GM11168 (cell line): Measurements from ENCODE around the gene CDH18.
"Not testable (repeated sequence)": the region's sequence is repeated elsewhere in the genome, so short reads cannot be mapped to it uniquely, and the experiment has no call there.

Experiments
- in situ Hi-C: fragments of 300-500 bp; cut with MboI; formaldehyde crosslinking; loops from one replicate; pipeline ENCODE4 v1.12.0; 2022; ENCODE audit warnings: low sequenced_read_pairs; ENCODE audit not compliant: unreplicated experiment

The CDH18 gene

DNA sequence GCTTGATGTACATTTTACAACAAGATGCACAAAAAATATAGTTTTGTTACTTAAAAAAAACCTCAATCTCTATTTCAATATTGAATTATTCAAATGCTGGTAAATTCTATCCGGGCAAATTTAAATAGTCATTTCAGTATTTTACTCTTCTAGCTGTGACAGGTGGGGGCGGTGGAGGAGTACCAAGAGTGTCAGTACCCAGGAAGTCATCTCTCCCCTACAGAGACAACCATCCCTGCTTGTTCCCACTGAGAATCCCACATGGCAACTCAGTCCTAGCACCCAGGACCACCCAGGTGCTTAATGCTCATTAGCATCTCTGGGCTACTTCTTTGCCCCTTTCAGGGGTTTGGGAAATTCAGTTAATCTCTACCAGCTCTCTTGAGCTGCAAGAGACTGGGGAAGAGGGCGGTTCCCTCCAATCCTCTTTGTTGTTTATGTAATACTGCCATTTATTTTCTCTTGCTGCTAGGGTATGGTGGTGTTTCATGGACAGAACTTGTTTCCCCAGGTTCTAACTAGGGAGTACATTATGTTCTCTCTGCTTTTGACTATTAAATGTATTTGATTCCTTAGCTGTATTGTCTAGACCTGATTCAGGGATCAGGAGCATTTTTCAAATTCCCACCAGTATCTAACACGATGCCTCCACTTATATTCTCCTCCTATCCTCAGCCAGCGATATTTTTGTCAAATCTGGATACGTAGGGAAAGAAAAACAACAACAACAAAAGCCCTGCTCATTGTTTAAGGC lies 122.5 kb downstream of the CDH18 start:
- in situ Hi-C loops, result no loop called here

DNA sequence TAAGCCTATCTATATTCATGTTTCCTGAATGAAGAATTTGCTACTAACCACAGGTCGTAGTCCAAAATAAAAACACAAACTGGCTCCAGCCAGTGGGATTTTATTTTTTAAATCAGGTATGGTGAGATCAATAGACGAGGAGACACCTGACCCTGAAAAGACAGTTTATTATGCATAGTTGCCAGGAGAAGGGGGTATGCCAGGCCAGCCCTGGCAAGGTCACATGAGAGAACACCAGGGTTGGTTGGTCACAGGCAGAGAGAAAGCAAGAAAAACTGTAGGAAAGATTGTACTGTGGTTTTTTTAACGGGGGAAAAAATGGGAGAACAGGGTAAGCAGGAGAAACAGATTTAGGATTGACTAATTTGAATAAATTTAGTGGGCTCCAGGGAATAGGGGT lies 125.3 kb downstream of the CDH18 start:
- in situ Hi-C loops, result no loop called here

DNA sequence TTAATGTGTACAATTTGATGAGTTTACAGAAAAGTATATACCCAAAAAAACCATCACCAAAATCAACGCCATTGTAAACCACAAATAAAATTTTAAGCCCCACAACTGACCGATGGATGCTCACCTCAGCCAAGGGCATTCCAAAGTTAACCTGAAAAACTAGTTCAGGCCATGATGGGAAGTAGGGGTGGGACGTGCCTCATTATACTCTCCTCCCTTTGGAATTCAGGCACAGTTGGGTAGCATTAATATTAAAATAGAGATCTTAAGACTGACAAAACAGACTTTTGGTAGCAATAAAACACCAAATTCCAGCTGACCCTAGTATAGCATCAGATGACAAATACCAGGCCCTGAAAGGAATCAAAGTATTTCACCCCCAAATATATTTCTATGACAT lies 129.0 kb downstream of the CDH18 start:
- in situ Hi-C loops, result no loop called here

DNA sequence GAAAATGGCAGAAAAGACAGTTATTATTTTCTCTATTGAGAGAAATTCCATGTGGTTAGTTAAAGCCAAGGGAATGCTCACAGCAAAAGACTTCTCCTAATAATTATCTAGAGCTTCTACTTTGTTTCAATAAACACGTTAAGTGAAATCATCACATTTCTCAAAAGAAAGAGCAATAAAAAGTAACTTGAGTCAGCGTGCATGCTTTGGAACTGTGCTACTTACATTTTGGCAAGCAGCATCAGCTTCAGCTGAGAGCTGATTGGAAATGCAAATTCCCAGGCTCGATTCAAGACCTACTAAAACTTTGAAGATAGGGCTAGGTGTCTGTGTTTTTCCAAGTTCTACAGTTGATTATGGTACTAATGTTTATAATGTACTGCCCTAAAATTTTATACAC lies 132.1 kb downstream of the CDH18 start:
- in situ Hi-C loops, result no loop called here

DNA sequence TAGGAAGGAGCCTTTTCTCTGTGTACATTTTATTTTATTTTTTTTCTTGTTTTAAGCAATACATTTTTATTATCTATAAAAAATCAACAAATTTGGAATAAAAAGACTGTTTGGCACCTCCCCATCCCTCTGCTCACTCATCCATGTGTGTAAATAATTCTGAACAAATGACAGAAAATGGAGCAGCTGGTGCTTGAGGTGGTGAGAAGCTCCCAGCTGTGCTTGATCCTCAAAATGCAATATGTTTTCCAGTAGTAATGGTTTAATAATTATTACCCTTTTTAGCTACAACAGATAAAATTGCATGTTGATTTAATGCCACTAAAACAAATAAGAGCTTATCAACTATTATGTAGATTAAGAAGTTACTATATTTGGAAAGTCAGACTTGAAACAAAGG lies 132.5 kb downstream of the CDH18 start:
- in situ Hi-C loops, result no loop called here

DNA sequence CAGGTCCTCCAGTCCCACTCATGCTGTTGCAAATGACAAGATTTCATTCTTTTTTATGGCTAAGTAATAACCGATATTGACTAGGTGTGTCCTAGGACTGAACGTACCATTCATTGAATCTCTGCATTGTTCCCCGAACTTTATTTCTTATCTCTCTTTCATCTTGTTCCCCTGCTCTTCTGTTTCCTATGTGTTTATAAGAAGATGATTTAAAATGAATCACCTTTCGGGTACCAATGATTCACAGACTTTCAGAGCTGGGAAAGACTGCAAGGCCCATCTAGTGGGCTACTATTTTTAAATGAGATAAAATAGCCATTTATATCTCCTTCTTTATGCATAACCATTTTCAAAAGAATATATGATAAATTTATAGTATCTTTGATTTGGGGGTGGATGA lies 133.0 kb downstream of the CDH18 start:
- in situ Hi-C loops, result no loop called here

DNA sequence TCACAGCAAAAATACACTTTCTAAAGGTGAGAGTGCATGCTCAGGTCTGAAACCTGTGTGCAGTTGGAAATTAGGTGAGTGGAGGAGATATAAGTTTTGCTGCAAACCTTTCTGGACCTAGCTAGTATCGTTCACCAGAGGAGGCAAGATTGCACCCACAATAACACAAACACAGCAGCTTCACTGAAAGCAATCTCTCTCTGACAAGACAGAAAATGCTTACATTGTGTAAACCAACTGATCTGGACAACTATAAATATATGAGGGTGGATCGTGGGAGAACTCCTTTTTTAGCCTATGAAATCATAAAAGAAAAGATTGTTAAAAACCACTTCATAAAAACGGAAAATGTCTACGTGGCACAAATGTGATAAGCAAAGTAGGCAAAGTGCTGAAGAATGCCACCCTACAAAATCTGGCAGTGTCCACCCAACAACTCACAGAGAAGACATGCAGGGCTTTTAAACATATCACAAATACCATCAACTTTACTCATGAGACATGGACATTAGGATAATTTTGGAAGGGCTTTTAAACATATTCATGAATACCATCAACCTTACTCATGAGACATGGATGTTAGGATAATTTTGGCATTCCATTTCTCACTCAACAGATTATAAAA lies 134.3 kb downstream of the CDH18 start:
- in situ Hi-C loops, result no loop called here

DNA sequence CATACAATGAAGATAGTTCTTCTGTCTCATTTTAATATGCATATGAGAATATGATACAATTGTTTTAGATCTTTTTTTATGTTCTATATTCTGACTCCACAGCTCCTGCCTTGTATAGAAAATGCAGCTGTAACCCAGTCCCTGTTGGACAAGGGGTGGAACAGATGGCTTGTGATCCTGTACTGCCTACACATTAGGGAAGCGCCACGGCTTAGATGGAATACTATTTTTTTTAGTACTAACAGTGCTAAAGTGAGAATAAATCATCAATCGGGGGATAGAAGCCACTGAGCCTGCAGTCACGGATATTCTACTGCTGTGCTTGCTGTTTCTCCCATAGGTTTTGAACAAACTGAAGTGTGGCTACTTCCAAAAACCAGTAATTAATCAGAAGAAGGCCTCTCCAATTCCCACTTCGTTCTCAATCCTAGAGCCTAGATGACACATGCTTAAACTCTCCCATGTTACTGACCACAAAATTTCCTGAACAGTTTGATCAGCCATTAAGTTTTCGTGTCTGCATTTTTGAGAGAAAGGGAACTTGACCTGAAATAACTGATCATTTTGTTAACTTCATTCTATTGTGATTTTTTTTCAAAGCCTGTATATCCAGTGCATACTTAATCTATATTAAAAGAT lies 150.3 kb downstream of the CDH18 start:
- in situ Hi-C loops, result no loop called here

DNA sequence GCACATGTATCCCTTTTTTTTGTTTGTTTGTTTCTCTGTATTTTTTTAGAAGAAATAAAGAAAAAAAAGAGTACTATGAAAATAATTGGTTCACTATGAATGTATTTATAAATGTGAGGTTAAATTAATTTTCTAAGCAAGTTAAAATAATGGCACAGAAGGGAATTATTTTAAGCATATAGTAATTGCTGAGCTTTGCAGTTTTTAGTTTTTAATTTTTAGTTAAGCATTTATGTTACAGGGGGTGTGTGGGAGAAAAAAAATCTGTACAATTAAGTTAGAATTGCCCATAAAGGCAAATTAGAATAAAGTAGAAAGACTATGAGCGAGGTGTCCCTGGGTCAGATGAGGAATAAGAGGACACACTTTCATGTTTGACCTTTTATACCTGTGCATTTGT lies 152.6 kb downstream of the CDH18 start:
- in situ Hi-C loops, result no loop called here

DNA sequence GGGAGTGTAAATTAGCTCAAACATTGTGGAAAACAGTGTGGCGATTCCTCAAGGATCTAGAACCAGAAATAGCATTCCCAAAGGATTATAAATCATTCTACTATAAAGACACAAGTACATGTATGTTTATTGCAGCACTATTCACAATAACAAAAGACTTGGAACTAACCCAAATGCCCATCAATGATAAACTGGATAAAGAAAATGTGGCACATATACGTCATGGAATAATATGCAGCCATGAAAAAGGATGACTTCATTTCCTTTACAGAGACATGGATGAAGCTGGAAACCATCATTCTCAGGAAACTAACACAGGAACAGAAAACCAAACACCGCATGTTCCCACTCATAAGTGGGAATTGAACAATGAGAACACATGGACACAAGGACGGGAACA lies 175.3 kb downstream of the CDH18 start:
- in situ Hi-C loops, result not testable (repeated sequence)

DNA sequence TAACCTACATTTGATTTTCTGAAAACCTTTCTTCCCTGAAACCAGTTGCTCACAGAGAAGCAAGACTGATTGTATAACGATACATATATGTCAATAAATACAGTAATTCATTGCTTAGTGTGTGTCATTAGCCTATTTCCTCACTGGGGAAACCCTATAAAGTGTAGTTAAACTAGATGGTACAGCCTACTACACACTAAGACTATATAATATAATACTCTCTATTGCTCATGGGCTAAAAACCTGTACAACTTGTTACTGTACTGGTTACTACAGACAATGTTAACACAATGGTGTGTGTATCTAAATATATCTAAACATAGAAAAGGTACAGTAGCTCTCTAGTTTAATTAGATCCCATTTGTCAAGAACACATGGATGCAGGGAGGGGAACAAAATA lies 181.2 kb downstream of the CDH18 start:
- in situ Hi-C loops, result no loop called here

DNA sequence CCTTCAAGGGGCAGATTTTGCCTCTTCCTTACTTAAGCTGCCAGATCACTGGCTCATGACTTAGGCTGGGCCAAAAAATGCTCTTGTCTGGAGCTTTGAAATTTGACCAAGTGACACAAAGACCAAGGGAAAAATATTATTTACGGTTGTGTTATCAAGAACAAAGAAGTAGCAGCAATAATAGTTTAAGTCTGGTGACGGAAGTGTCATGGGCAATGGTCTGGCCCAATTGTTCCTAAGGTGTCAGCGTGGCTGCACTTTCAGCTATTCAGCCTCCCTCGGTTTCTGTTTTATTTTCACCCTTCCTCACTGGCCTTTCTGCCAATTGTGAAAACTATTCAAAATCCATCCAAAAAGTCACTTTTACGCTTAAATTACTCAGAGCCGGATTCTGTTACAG lies 185.3 kb downstream of the CDH18 start:
- in situ Hi-C loops, result no loop called here

DNA sequence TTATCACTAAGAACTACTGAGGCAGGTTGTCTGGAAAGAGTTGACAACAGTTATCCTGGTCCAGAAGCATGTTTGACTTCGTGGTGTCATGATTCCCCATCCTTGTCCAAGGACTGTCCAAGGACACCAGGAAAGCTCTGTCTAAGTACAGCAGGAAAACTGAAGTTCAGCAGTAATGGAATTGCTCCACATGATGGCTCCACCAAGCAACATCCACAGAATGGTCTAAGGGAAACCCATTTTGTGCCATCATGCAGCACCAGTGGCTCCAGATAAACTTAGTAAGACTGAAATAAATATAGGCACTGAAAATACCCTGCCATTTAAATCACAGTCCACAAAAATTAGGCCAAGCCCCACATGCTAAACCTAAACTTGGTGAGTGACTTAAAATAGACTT lies 192.8 kb downstream of the CDH18 start:
- in situ Hi-C loops, result no loop called here

DNA sequence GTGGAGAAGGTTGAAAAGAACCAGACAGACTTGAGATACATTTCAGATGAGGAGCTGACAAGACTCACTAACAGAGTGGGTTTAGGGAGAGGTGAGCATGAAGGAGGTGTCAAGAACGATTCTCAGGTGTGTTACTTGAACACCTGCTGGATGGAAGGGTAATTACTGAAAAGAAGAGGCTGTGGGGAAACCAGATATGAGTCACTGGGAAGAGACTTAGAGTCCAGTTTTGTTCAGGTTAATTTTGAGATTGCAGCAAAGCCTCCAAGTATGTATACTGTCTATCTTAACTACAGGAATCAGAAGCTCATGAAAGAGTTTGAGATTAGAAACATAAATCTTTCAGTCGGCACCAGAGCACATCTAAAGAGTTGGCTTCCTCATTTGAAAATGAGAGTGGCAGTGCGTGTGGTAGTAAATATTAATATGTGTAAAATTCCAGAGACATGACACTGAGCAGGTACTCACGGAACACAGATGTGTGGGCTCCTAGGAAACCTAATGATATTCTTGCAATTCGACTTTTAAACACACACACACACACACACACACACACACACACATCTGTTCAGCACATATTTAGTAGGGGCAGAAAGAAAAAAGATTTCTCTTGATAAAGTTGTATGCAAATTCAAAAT lies 197.1 kb downstream of the CDH18 start:
- in situ Hi-C loops, result no loop called here

DNA sequence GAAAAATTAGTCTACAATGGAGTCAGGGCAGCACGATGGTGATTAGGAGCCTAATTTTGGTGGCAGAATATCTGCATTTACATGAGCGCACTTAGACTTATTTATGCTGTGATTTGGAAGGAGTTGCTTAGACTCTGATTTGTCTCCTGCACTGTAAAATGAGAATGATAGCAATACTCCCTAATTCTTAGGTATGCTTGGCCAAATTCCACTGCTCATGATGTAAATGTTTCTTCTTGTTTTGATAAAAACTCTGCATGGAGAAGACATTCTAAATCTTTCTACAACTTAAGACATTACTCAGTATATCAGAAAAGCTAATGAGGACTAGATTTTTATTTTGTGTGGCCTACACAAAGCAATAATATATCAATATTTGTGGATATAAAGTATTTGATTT lies 205.4 kb downstream of the CDH18 start:
- in situ Hi-C loops, result no loop called here

DNA sequence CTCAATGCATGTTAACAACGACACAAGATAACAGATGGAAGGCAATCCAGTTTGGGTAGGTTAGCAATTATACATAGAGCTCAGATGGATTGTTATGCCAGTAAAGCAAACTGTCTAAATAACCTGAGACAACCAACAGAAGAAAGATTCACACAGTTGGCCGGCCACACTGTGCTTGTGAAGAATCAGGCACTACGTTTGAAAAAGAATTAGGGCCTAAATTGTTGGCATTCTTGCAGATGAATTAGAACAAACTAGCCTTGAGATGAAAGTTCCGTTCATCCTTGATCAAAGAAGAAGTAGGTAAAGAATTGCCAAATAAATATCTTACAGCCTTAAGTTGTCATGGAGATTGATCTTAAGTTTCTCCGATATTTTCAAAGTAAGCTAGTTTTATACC lies 210.6 kb downstream of the CDH18 start:
- in situ Hi-C loops, result no loop called here

DNA sequence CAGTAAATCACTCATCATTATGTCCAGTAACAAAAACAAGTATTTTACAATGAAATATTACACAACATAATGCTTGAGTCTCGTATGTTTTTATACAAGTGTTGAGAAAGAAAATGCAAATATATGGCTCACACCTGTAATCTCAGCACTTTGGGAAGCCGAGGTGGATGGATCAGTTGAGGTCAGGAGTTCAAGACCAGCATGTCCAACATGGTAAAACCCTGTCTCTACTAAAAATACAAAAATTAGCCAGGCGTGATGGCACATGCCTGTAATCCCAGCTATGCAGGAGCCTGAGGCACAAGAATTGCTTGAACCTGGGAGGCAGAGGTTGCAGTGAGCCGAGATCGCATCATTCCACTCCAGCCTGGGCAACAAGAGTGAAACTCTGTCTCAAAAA lies 211.1 kb downstream of the CDH18 start:
- in situ Hi-C loops, result not testable (repeated sequence)

DNA sequence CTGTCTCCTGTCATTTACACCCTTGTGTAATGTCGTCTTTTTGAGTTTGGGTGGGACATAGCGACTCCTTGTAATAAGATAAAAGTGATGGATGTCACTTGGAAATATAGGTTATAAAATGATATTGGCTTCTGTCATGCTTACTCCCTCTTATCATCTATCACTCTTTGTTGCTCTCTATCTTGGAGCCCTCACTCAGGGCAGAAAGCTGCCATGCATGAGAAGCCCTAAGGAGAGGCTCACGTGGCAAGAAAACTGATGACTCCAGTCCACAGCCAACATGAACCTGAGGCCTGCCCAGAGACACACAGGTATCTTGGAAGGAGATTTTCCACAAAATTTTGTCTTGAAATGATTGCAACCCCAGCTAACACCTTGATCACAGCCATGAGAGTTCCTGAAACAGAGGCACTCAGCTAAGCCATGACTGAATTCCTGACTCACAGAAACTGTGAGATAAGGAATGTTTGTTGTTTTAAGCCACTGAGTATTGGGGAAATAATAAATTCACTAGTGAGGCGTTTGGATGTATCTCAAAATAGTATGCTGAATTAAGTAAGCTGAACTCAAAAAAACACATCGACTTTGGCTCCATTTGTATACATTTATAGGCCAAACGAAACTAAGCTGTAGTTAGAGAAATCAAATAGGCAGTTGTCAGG lies 216.7 kb downstream of the CDH18 start:
- in situ Hi-C loops, result no loop called here

DNA sequence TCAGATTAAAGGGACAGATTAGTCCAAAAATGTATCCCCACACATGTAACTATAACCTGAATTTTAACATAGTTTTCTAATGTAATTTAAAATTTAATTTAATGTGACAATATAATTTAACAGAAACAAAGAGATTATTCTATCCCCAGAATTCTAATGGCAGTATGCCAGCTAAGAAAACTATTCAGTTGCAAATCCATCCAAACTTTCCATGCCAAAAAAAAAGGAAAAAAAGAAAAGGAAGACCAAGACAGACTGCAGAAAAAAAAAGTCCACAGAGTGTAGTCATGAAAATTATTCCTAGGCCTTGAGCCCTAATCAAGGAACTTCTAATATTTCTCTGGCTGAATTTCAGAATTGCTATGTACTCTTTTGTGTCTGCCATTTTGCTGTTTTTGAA lies 217.6 kb downstream of the CDH18 start:
- in situ Hi-C loops, result no loop called here

DNA sequence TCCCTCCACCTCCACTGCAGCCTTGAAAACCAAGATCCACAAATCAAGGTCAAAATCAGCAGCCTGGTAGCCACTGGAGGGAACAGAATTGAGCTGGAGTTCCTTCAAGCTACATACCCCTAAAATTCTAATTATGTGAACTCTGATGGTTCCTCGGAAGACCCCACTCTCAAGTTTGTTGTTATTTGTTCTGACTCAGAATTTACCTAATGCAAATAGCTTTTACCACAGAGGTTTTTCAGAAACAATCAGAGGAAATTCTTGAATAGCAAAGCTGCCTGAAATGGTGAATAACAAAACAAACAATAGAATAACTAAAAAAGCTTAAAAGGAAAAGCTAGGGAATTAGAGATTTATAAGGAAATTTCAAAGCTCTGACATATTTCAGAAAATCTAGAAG lies 220.0 kb downstream of the CDH18 start:
- in situ Hi-C loops, result no loop called here

DNA sequence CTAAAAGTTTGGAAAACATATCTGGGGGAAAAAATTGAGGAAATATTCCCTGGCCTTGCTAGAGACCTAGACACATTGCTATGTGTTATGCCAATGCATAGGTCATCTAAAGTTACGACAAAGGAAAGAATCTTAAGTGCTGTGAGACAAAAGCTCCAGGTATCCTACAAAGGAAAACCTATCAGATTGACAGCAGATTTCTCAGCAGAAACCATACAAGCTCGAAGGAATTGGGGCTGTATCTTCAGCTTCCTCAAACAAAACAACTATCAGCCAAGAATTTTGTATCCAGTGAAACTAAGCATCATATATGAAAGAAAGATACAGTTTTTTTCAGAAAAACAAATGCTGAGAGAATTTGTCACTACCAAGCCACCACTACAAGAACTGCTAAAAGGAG lies 234.4 kb downstream of the CDH18 start:
- in situ Hi-C loops, result no loop called here
